Stomach (tissue), 9 donors: ENCODE results near the gene FAIM2. TPM values are rescaled to one million over a fixed set of nuclear protein-coding genes. Genes with fewer than 3 reads are reported as not detected.

Experiments
- DNase-seq, 2 donors: peaks; one replicate each; pipeline versions ENCODE4 v3.0.0 to v3.0.0-alpha.2; 2013 to 2019
- H3K27ac ChIP-seq, 5 donors: fragments of 200-600 bp in 4 of 5; sonication (generic) in 4 of 5; one replicate each; pipeline ENCODE4 v1.5.1; 2013 to 2019; ENCODE audit warnings: mild to moderate bottlenecking in 1 of 5, moderate library complexity in 1 of 5
- H3K27me3 ChIP-seq, 3 donors: fragments of 200-600 bp; sonication (generic); one replicate each; pipeline ENCODE4 v1.5.1; 2017 to 2019; ENCODE audit warnings: mixed run types in 1 of 3
- H3K36me3 ChIP-seq, 4 donors: fragments of 200-600 bp; sonication (generic); 1 replicate in 3 of 4; 2 replicates in 1 of 4; pipeline ENCODE4 v1.5.1; 2016 to 2019
- H3K4me1 ChIP-seq, 4 donors: fragments of 200-600 bp; sonication (generic); one replicate each; pipeline ENCODE4 v1.5.1; 2016 to 2019
- H3K4me3 ChIP-seq, 4 donors: fragments of 200-600 bp; sonication (generic) in 3 of 4; one replicate each; pipeline ENCODE4 v1.5.1; 2016 to 2019; ENCODE audit warnings: mild to moderate bottlenecking in 1 of 4
- H3K9me3 ChIP-seq, 4 donors: fragments of 200-600 bp; sonication (generic); one replicate each; pipeline ENCODE4 v1.5.1; 2016 to 2019
- EP300 ChIP-seq: sonication (generic); formaldehyde crosslinking; IDR thresholded peaks from one replicate; pipeline ENCODE4 v1.6.1; 2017; ENCODE audit warnings: antibody characterized with exemption
- POLR2A ChIP-seq, 4 donors: fragments of 450-650 bp; IDR thresholded peaks; one replicate each; pipeline ENCODE4 v1.6.1; 2016; ENCODE audit warnings: antibody characterized with exemption in 4 of 4, control low read depth in 2 of 4, mild to moderate bottlenecking in 1 of 4, moderate library complexity in 1 of 4
- POLR2AphosphoS5 ChIP-seq, 3 donors: sonication (generic); formaldehyde crosslinking; IDR thresholded peaks; one replicate each; pipeline ENCODE4 v1.6.1; 2016; ENCODE audit warnings: antibody characterized with exemption in 3 of 3
- WGBS, 5 donors: extraction: QIAGEN DNeasy Blood & Tissue Kit in 3 of 5; methylation state at CpG; one replicate each; pipeline versions ENCODE4 v1.1.5 to v1.1.7; 2013 to 2018; 5-methylcytosine and 5-hydroxymethylcytosine counted together
- intact Hi-C: fragments of 100-400 bp; cut with DNase I; formaldehyde crosslinking; loops from one replicate; pipeline ENCODE4 v1.15.1; 2023; ENCODE audit warnings: low total_unique reads
- polyA plus RNA-seq, 3 donors: library from polyadenylated mRNA; stranded (reverse); fragments of 200-250 nt; gene quantifications; one replicate each; pipeline ENCODE4 v1.2.3, GENCODE V29; 2013
- total RNA-seq, 5 donors: library from RNA; depleted of rRNA; stranded (reverse); fragments of >200 nt; gene quantifications; one replicate each; pipeline versions ENCODE4 v1.1.0 to v1.2.3, GENCODE V29; 2014 to 2016
- TF ChIP-seq, protein P1 (sequence below), 7 experiments: fragments of 450-650 bp in 4 of 7; fragments of 200-600 bp in 3 of 7; sonication (generic) in 3 of 7; IDR thresholded peaks; one replicate each; pipeline ENCODE4 v1.5.1; 2016 to 2019; ENCODE audit warnings: antibody characterized with exemption in 7 of 7, control low read depth in 2 of 7, mild to moderate bottlenecking in 1 of 7
- donor health status: healthy with polysubstance abuse.
- donor health status: Bipolar disorder and iron deficiency.
- donor health status: healthy.

The FAIM2 gene
- total and polyA plus RNA-seq, 8 donors, result 1.1 to 44.6 (median 2.0) TPM

DNA sequence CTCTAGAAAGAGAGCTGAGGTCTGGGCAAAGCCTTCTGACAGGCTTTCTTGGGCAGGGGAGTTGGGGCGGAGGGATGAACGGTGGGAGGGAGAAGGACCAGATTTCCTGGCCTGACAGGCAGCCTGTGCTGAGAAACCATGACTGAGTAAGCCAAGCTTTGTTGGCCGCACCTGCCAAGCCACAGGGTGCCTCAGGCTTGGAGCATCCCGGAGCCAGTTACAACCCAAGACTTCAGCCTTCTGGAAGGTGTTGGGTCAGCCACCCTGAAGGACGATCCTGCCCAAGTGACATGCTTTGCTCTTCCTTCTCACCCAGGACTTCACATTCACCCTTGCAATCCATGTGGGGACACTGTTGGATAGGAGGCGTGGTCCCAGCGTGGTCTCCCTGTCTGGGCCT is 25.9 kb upstream of the FAIM2 start:
- Histone ChIP-seq H3K4me3 (no peak overlapping the region), H3K36me3 (no peaks in the 10 kb centered on the region), H3K4me1 (no peaks in the 10 kb centered on the region), H3K27me3 (peaks cover 0 to 7% (median 0%) of the 10 kb centered on the region in 3 donors), H3K9me3 (no peaks in the 10 kb centered on the region), H3K27ac (no peak overlapping the region)
- WGBS, 5 donors, result 82 to 93% (median 88%) methylated on average over 6 to 7 of the region's 7 CpGs
- intact Hi-C loops, result no loop called here
- DNase-seq, result no peak
- TF ChIP-seq POLR2A (IDR thresholded peaks at IDR 0.05) (no peak), POLR2AphosphoS5 (IDR thresholded peaks at IDR 0.05) (no peak), EP300 (no peak)
- TF ChIP-seq, protein P1, sequence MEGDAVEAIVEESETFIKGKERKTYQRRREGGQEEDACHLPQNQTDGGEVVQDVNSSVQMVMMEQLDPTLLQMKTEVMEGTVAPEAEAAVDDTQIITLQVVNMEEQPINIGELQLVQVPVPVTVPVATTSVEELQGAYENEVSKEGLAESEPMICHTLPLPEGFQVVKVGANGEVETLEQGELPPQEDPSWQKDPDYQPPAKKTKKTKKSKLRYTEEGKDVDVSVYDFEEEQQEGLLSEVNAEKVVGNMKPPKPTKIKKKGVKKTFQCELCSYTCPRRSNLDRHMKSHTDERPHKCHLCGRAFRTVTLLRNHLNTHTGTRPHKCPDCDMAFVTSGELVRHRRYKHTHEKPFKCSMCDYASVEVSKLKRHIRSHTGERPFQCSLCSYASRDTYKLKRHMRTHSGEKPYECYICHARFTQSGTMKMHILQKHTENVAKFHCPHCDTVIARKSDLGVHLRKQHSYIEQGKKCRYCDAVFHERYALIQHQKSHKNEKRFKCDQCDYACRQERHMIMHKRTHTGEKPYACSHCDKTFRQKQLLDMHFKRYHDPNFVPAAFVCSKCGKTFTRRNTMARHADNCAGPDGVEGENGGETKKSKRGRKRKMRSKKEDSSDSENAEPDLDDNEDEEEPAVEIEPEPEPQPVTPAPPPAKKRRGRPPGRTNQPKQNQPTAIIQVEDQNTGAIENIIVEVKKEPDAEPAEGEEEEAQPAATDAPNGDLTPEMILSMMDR (IDR thresholded peaks at IDR 0.05), result no peak

- intact Hi-C loops, result no loop called here
- Histone ChIP-seq H3K9me3 (no peaks in the 10 kb centered on the region), H3K4me3 (no peak overlapping the region), H3K27me3 (peaks cover 0 to 7% (median 0%) of the 10 kb centered on the region in 3 donors), H3K27ac (no peak overlapping the region), H3K4me1 (no peaks in the 10 kb centered on the region), H3K36me3 (no peaks in the 10 kb centered on the region)
- TF ChIP-seq, protein P1 (IDR thresholded peaks at IDR 0.05), result no peak
- no peak for TF ChIP-seq POLR2AphosphoS5 (IDR thresholded peaks at IDR 0.05)
- TF ChIP-seq POLR2A (IDR thresholded peaks at IDR 0.05), result no peak
- no peak for TF ChIP-seq EP300
- DNase-seq, result no peak
- WGBS, 5 donors, result 86 to 95% (median 92%) methylated on average over 6 of the region's 6 CpGs
These were observed 24.8 kb upstream of the FAIM2 start for GRCh38 chr12:49928471-49928870.

GRCh38 chr12:49925433-49926204 is 21.9 kb upstream of the FAIM2 start:
- WGBS, 5 donors, result 88 to 96% (median 92%) methylated on average over 10 to 11 of the region's 11 CpGs
- intact Hi-C loops, result no loop called here
- Histone ChIP-seq H3K4me3 (no peak overlapping the region), H3K27me3 (peaks cover 0 to 7% (median 0%) of the 10 kb centered on the region in 3 donors), H3K36me3 (no peaks in the 10 kb centered on the region), H3K4me1 (peaks cover 0 to 17% (median 5%) of the 10 kb centered on the region in 4 donors), H3K9me3 (no peaks in the 10 kb centered on the region), H3K27ac (no peak overlapping the region)
- no peak for TF ChIP-seq POLR2A (IDR thresholded peaks at IDR 0.05)
- TF ChIP-seq, protein P1 (IDR thresholded peaks at IDR 0.05), result no peak
- TF ChIP-seq POLR2AphosphoS5 (IDR thresholded peaks at IDR 0.05), result no peak
- TF ChIP-seq EP300, result no peak
- no peak for DNase-seq

DNA sequence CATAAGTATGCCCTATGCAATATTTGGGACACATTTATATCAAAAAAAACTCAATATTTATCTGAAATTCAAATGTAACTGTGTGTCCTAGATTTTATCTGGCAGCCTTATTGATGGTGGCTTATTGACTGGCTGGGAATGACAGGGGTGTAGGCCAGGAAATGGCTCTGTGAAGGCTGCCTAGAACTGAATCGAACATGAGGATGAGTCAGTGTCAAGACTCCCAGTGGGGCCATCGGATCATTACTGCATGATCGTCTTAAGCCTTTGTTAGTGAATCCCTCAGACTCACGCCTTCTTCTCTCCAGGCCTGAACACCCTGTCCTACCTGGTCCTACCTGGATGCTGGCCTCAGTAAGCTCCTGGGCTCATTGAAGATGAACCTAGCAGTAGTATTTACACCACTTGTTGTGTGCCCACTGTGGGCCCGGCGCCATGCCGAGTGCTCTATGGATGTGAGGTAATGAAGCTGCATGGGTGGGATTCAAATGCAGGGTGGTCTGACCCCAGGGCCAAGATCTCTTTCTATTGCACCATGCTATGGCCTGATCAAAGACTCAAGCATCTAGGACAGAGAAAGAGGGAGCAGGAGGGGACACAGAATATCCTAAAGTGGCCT is 21.0 kb upstream of the FAIM2 start:
- no peak for DNase-seq
- H3K27ac ChIP-seq, result no peak overlapping the region
- TF ChIP-seq EP300 (no peak), POLR2A (IDR thresholded peaks at IDR 0.05) (no peak), POLR2AphosphoS5 (IDR thresholded peaks at IDR 0.05) (no peak)
- TF ChIP-seq, protein P1 (IDR thresholded peaks at IDR 0.05), result no peak
- H3K27me3 ChIP-seq, result peaks cover 0 to 6% (median 0%) of the 10 kb centered on the region in 3 donors
- 85 to 95% (median 91%) methylated on average over 7 of the region's 7 CpGs for WGBS, 5 donors
- H3K9me3 ChIP-seq, result no peaks in the 10 kb centered on the region
- no peak overlapping the region for H3K4me3 ChIP-seq
- H3K4me1 ChIP-seq, result peaks cover 0 to 17% (median 8%) of the 10 kb centered on the region in 4 donors
- intact Hi-C loops, result no loop called here
- H3K36me3 ChIP-seq, result no peaks in the 10 kb centered on the region
